ENCODE data around the gene AHI1.

The AHI1 gene

GRCh38 chr6:135530113-135530512, 32.6 kb upstream of the AHI1 start:
- Histone ChIP-seq H2AFZ (ENCODE audit: low read depth, low read length) (no peak overlapping the region), H3K27me3 (ENCODE audit: insufficient read depth, low read length, poor library complexity) (peaks cover 13% of the 10 kb centered on the region), H4K20me1 (ENCODE audit: insufficient read depth, low read length) (no peaks in the 10 kb centered on the region), H3K4me3 (ENCODE audit: low read depth in 1 of 2, low read length in 2 of 2) (no peak overlapping the region), H3K36me3 (ENCODE audit: insufficient read depth, low read length) (no peaks in the 10 kb centered on the region), H3K79me2 (ENCODE audit: insufficient read depth, low read length) (no peaks in the 10 kb centered on the region), H3K27ac (ENCODE audit: low read length) (no peak overlapping the region), H3K9me3 (ENCODE audit: insufficient read depth, low read length, severe bottlenecking) (no peaks in the 10 kb centered on the region), H3K9ac (ENCODE audit: low read depth, low read length) (no peak overlapping the region), H3K4me2 (ENCODE audit: insufficient read depth, low read length) (no peak overlapping the region), H3K4me1 (ENCODE audit: insufficient read depth, low read length) (no peaks in the 10 kb centered on the region)
- ATAC-seq (ENCODE audit: insufficient read depth, low read depth): no peak
- no peak for DNase-seq
- no peak for TF ChIP-seq CTCF (IDR thresholded peaks at IDR 0.05; ENCODE audit: borderline replicate concordance, extremely low read depth, low read length, poor library complexity, severe bottlenecking)
- no peak for TF ChIP-seq EZH2 (IDR thresholded peaks at IDR 0.05; ENCODE audit: borderline replicate concordance, low read depth, low read length, severe bottlenecking)

- H3K4me2 ChIP-seq (ENCODE audit: insufficient read depth, low read length): no peak overlapping the region
- H3K4me1 ChIP-seq (ENCODE audit: insufficient read depth, low read length): no peaks in the 10 kb centered on the region
- no peaks in the 10 kb centered on the region for H4K20me1 ChIP-seq (ENCODE audit: insufficient read depth, low read length)
- ATAC-seq (ENCODE audit: insufficient read depth, low read depth) (no peak), DNase-seq (no peak)
- no peak overlapping the region for H3K4me3 ChIP-seq (ENCODE audit: low read depth in 1 of 2, low read length in 2 of 2)
- no peaks in the 10 kb centered on the region for H3K36me3 ChIP-seq (ENCODE audit: insufficient read depth, low read length)
- no peak for TF ChIP-seq CTCF (IDR thresholded peaks at IDR 0.05; ENCODE audit: borderline replicate concordance, extremely low read depth, low read length, poor library complexity, severe bottlenecking)
- no peak for TF ChIP-seq EZH2 (IDR thresholded peaks at IDR 0.05; ENCODE audit: borderline replicate concordance, low read depth, low read length, severe bottlenecking)
- peaks cover 10% of the 10 kb centered on the region for H3K27me3 ChIP-seq (ENCODE audit: insufficient read depth, low read length, poor library complexity)
- H3K27ac ChIP-seq (ENCODE audit: low read length): no peak overlapping the region
- no peaks in the 10 kb centered on the region for H3K79me2 ChIP-seq (ENCODE audit: insufficient read depth, low read length)
- H3K9ac ChIP-seq (ENCODE audit: low read depth, low read length): no peak overlapping the region
- H2AFZ ChIP-seq (ENCODE audit: low read depth, low read length): no peak overlapping the region
- H3K9me3 ChIP-seq (ENCODE audit: insufficient read depth, low read length, severe bottlenecking): no peaks in the 10 kb centered on the region
These were observed 30.4 kb upstream of the AHI1 start for GRCh38 chr6:135527960-135528249.

- H3K27ac ChIP-seq (ENCODE audit: low read length): no peak overlapping the region
- H3K9ac ChIP-seq (ENCODE audit: low read depth, low read length): no peak overlapping the region
- no peaks in the 10 kb centered on the region for H3K4me1 ChIP-seq (ENCODE audit: insufficient read depth, low read length)
- DNase-seq (no peak), ATAC-seq (ENCODE audit: insufficient read depth, low read depth) (no peak)
- H3K36me3 ChIP-seq (ENCODE audit: insufficient read depth, low read length): no peaks in the 10 kb centered on the region
- no peak overlapping the region for H3K4me3 ChIP-seq (ENCODE audit: low read depth in 1 of 2, low read length in 2 of 2)
- H4K20me1 ChIP-seq (ENCODE audit: insufficient read depth, low read length): no peaks in the 10 kb centered on the region
- no peak overlapping the region for H2AFZ ChIP-seq (ENCODE audit: low read depth, low read length)
- no peak overlapping the region for H3K4me2 ChIP-seq (ENCODE audit: insufficient read depth, low read length)
- no peaks in the 10 kb centered on the region for H3K79me2 ChIP-seq (ENCODE audit: insufficient read depth, low read length)
- H3K27me3 ChIP-seq (ENCODE audit: insufficient read depth, low read length, poor library complexity): peaks cover 10% of the 10 kb centered on the region
- no peak for TF ChIP-seq EZH2 (IDR thresholded peaks at IDR 0.05; ENCODE audit: borderline replicate concordance, low read depth, low read length, severe bottlenecking)
- TF ChIP-seq CTCF (IDR thresholded peaks at IDR 0.05; ENCODE audit: borderline replicate concordance, extremely low read depth, low read length, poor library complexity, severe bottlenecking): no peak
- H3K9me3 ChIP-seq (ENCODE audit: insufficient read depth, low read length, severe bottlenecking): no peaks in the 10 kb centered on the region
These were observed 29.8 kb upstream of the AHI1 start for GRCh38 chr6:135527116-135527959.
